Esophagus (tissue), 2 donors: ENCODE results near the gene ITGBL1. TPM values are rescaled to one million over a fixed set of nuclear protein-coding genes. Genes with fewer than 3 reads are reported as not detected.

ENCODE experiments used
- H3K27ac ChIP-seq, 2 donors: one replicate each; pipeline ENCODE4 v1.5.1; 2013; ENCODE audit warnings: low read depth in 2 of 2, mild to moderate bottlenecking in 2 of 2, inconsistent platforms in 1 of 2, low read length in 1 of 2, moderate library complexity in 1 of 2
- H3K27me3 ChIP-seq, 2 donors: one replicate each; pipeline ENCODE4 v1.6.1; 2013; ENCODE audit warnings: low read length in 2 of 2, control low read depth in 1 of 2, mild to moderate bottlenecking in 1 of 2; ENCODE audit not compliant: insufficient read depth in 2 of 2, control insufficient read depth in 1 of 2
- H3K36me3 ChIP-seq, 2 donors: one replicate each; pipeline ENCODE4 v1.6.1; 2013; ENCODE audit warnings: low read length in 1 of 2; ENCODE audit not compliant: control insufficient read depth in 2 of 2, insufficient read depth in 2 of 2
- H3K4me1 ChIP-seq, 2 donors: one replicate each; pipeline ENCODE4 v1.6.1; 2013; ENCODE audit warnings: low read length in 1 of 2; ENCODE audit not compliant: control insufficient read depth in 2 of 2, insufficient read depth in 2 of 2
- H3K4me3 ChIP-seq, 2 donors: one replicate each; pipeline ENCODE4 v1.5.1; 2013; ENCODE audit warnings: low read length in 2 of 2, mild to moderate bottlenecking in 2 of 2, low read depth in 1 of 2, moderate library complexity in 1 of 2
- H3K9me3 ChIP-seq, 2 donors: one replicate each; pipeline ENCODE4 v1.6.1; 2013; ENCODE audit warnings: mild to moderate bottlenecking in 2 of 2, low read depth in 1 of 2, low read length in 1 of 2, moderate library complexity in 1 of 2; ENCODE audit not compliant: control insufficient read depth in 2 of 2, insufficient read depth in 1 of 2
- WGBS, 2 donors: extraction: QIAGEN DNeasy Blood & Tissue Kit; methylation state at CpG; one replicate each; pipeline ENCODE4 v1.1.7; 2013; 5-methylcytosine and 5-hydroxymethylcytosine counted together
- polyA plus RNA-seq, 2 donors: library from polyadenylated mRNA; stranded (reverse); fragments of 200-250 nt; gene quantifications; one replicate each; pipeline ENCODE4 v1.2.3, GENCODE V29; 2013
- donor health status: healthy with polysubstance abuse.
- donor health status: Bipolar disorder and iron deficiency.

ITGBL1 gene
- polyA plus RNA-seq, 2 donors: 0.96 to 1.0 TPM

DNA sequence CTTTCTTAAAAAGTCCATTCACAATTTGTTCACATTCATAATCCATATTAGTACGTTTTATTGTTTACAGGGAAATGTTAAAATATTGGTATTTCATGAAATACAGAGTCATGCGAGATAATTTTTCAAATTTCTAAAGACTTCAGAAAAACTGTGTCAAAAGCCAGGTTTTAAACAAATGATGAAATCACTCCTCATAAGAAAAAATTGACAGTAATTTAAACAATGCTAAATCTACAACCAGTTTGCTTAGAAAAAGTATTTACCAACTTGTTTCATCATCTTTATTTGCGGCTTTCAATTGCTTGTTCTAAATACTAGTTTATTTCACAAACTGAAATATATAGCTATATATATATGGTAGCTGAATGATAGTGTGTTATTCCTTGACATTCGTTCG is 35.0 kb upstream of the ITGBL1 start:
- 87 to 88% methylated on average over 5 of the region's 5 CpGs for WGBS, 2 donors

DNA sequence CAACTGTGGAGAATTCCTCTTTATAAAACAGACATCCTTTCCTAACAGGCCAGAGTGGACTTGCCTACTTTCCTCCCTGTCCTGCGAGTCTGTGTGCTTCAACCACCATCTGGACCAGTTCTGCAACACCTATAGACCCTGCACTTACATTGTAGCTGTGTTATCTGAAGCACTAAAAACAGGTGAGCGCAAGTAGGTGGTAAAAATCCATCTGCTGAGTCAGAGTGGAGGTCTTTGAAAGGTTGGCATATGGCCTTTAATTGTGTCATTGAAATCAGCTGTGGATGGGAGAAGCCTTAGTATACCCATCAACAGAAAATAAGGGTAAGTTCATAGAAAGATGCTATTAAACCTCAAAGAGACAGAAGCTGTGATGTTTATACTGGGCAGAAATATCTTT is 28.6 kb upstream of the ITGBL1 start:
- H3K27me3 ChIP-seq: peaks cover 0 to 3% of the 10 kb centered on the region in 2 donors
- H3K9me3 ChIP-seq: no peaks in the 10 kb centered on the region
- H3K36me3 ChIP-seq: no peaks in the 10 kb centered on the region
- no peaks in the 10 kb centered on the region for H3K4me1 ChIP-seq
- 78 to 85% methylated on average over 2 of the region's 2 CpGs for WGBS, 2 donors
- no peak overlapping the region for H3K27ac ChIP-seq
- H3K4me3 ChIP-seq: no peak overlapping the region

More for the DNA sequence above, 35.0 kb upstream of the ITGBL1 start:
- Histone ChIP-seq H3K9me3 (peaks cover 0 to 4% of the 10 kb centered on the region in 2 donors), H3K4me3 (no peak overlapping the region), H3K27ac (no peak overlapping the region), H3K4me1 (peaks cover 0 to 2% of the 10 kb centered on the region in 2 donors), H3K27me3 (peaks cover 0 to 4% of the 10 kb centered on the region in 2 donors), H3K36me3 (no peaks in the 10 kb centered on the region)

DNA sequence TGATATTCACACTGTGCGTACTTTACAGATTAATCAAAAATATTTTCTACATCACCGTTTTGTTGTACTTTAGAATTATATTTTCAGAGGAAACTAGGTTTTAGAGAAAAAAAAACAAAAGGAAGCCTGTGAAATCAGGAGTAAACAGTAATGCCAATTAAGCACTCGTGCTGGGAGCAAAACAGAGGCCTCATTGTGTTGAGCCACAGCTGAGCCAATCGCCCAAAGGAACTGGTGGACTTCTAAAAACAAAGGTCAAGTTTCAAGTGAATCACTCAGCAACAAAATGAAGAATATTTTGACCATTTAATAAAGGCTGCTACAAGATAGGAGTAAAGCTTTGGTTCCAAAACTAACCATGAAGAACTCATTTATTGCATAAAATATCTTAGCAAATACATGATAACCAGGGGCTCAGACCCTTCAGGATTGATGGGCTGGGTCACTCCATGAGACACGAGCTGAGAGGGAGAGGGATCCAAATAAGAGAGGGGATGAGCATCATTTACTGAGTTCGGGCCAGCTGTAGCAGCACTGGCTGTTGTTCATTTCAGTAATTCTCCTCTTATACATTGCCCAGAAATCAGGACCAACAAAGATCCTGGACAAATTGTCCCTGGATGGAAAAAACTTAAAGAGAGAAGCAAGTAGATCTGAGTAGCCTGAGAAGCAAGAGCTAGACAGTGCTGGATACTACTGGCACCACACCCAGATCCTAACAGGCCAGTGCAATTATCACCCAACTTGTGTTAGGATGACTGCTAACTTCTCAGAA is 27.9 kb upstream of the ITGBL1 start:
- Histone ChIP-seq H3K27me3 (peaks cover 0 to 3% of the 10 kb centered on the region in 2 donors), H3K27ac (no peak overlapping the region), H3K4me3 (no peak overlapping the region), H3K9me3 (no peaks in the 10 kb centered on the region), H3K36me3 (no peaks in the 10 kb centered on the region), H3K4me1 (no peaks in the 10 kb centered on the region)
- 52 to 55% methylated on average over 6 of the region's 6 CpGs for WGBS, 2 donors

DNA sequence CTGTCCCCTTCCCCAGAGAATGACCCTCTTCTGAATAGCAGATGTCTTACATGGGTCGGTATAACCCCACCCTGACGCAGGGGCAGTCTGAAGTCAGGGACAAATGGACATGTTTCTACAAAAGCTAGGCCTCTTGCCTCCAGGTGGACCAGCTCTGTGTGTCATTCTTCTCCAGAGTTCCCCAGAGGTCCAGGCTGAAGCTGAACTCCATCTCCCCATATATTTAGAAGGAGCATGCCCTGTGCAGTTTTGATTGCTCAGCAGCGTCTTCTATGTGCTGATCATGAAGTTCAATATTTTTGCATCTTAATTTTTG is 27.4 kb upstream of the ITGBL1 start:
- Histone ChIP-seq H3K4me1 (no peaks in the 10 kb centered on the region), H3K36me3 (no peaks in the 10 kb centered on the region), H3K27ac (no peak overlapping the region), H3K9me3 (no peaks in the 10 kb centered on the region), H3K27me3 (peaks cover 0 to 3% of the 10 kb centered on the region in 2 donors), H3K4me3 (no peak overlapping the region)
- WGBS, 2 donors: 84 to 90% methylated on average over 3 of the region's 3 CpGs

DNA sequence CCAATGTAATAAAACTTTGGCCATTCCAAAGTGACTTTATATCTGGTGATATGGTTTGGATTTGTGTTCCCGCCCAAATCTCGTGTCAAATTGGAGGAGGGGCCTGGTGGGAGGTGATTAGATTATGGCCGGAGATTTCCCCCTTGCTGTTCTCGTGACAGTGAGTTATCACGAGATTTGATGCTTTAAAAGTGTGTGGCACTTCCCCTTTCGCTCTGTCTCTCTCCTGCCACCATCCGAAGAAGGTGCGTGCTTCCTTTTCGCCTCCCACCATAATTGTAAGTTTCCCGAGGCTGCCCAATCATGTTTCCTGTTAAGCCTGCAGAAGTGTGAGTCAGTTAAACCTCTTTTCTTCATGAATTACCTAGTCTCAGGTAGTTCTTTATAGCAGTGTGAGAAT is 26.9 kb upstream of the ITGBL1 start:
- Histone ChIP-seq H3K9me3 (no peaks in the 10 kb centered on the region), H3K27me3 (peaks cover 0 to 3% of the 10 kb centered on the region in 2 donors), H3K36me3 (no peaks in the 10 kb centered on the region), H3K4me1 (no peaks in the 10 kb centered on the region), H3K4me3 (no peak overlapping the region), H3K27ac (no peak overlapping the region)
- WGBS, 2 donors: 67 to 73% methylated on average over 10 of the region's 10 CpGs

DNA sequence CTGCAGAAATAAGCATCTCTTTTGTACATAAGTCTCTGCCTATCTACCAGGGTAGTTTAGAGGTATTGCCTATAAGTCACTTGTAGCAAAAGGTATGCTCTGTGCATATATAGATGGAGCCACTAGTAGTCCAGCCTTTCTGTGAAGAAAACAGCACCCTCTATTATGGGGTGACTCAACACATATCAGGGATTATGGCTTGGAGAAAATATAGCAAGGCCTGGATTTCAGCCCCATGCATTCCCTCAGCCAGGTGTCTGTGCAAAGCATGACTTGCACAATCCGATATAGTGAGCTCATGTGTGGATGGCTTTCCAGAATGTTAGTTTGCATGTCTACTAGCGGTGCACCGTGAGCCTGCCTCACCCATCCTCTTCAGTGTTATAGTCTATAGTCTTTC is 22.7 kb upstream of the ITGBL1 start:
- Histone ChIP-seq H3K27ac (no peak overlapping the region), H3K4me1 (no peaks in the 10 kb centered on the region), H3K4me3 (no peak overlapping the region), H3K27me3 (no peaks in the 10 kb centered on the region), H3K9me3 (no peaks in the 10 kb centered on the region), H3K36me3 (no peaks in the 10 kb centered on the region)
- 85 to 92% methylated on average over 3 of the region's 3 CpGs for WGBS, 2 donors

DNA sequence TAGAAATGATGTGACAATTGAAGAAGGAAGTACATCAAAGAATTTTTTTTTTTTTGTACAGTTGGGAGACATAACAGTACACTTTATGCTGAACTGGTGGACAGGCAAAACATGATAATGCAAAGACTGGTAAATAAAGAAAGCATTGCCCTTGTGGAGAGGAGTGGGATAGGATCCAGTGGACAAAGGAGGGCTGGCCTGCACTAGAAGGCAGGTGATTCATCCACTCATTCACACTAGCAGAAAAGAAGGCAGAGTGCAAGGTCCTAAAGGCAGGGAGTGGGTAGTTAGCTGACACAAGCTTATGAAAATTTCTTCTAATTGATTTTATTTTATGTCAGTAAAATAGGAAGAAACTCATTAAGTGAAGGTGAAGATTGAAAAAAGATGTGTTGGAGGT is 18.6 kb upstream of the ITGBL1 start:
- no peaks in the 10 kb centered on the region for H3K36me3 ChIP-seq
- H3K27ac ChIP-seq: no peak overlapping the region
- H3K9me3 ChIP-seq: no peaks in the 10 kb centered on the region
- no peaks in the 10 kb centered on the region for H3K27me3 ChIP-seq
- no peak overlapping the region for H3K4me3 ChIP-seq
- H3K4me1 ChIP-seq: no peaks in the 10 kb centered on the region

DNA sequence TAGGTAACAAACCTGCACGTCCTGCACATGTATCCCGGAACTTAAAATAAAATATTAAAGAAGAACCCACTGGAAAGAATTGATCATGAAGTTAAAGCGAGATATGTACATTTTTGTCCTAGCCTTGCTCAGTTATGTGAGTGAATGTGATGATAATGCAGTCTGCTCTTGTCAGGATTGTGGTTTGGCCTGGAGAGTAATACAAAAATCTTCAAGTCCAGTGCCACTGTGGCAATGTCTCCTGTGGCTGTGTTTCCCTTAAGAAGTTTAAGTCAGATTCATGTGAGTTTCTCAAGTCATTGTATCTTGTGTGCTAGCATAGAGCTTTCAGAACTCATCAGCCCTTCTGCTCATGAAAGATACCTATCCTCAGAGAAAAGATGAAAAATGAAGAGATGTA is 18.0 kb upstream of the ITGBL1 start:
- WGBS, 2 donors: 82 to 89% methylated on average over 3 of the region's 3 CpGs
- no peak overlapping the region for H3K27ac ChIP-seq
- no peaks in the 10 kb centered on the region for H3K9me3 ChIP-seq
- no peaks in the 10 kb centered on the region for H3K4me1 ChIP-seq
- no peaks in the 10 kb centered on the region for H3K36me3 ChIP-seq
- H3K27me3 ChIP-seq: no peaks in the 10 kb centered on the region
- H3K4me3 ChIP-seq: no peak overlapping the region

DNA sequence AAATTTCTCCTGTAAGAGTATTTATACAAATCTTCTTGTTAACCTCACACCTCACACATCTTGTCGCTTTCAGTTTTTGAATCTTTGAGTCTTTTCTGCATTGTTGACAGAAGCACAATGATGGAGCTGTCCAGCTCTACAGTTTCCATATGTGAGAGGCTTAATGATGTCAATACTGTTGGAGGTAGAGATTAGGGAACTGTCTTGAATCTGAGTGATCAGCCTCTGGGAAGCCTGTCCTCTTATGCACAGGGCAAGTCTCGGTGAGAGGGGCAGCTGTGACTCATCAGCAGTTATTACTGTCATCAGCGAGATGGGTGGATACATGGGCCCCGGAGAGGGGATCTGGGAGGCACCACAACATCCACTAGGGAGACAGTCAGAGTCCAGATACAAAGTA is 4.6 kb upstream of the ITGBL1 start:
- no peaks in the 10 kb centered on the region for H3K9me3 ChIP-seq
- no peaks in the 10 kb centered on the region for H3K27me3 ChIP-seq
- 57 to 72% methylated on average over 4 of the region's 4 CpGs for WGBS, 2 donors
- H3K4me3 ChIP-seq: no peak overlapping the region
- H3K4me1 ChIP-seq: no peaks in the 10 kb centered on the region
- no peak overlapping the region for H3K27ac ChIP-seq
- no peaks in the 10 kb centered on the region for H3K36me3 ChIP-seq
